GM23248 (cell line): ENCODE results near the gene ABCG4. TPM values are rescaled to one million over a fixed set of nuclear protein-coding genes. Genes with fewer than 3 reads are reported as not detected.

Experiments used
- DNase-seq: peaks from one replicate; pipeline ENCODE4 v3.0.0-alpha.2; 2015
- H2AFZ ChIP-seq: fragments of 200-600 bp; sonication (generic); 2 replicates; pipeline ENCODE4 v1.6.1; 2016; ENCODE audit warnings: antibody characterized with exemption
- H3F3A ChIP-seq: fragments of 200-600 bp; sonication (generic); 2 replicates; pipeline ENCODE4 v1.6.1; 2016; ENCODE audit warnings: mild to moderate bottlenecking, antibody characterized with exemption, mixed run types; ENCODE audit not compliant: insufficient read depth
- H3K27ac ChIP-seq: fragments of 200-600 bp; sonication (generic); 2 replicates; pipeline ENCODE4 v1.5.1; 2016; ENCODE audit warnings: mild to moderate bottlenecking
- H3K27me3 ChIP-seq: fragments of 200-600 bp; sonication (generic); replicated peaks from 2 replicates; pipeline ENCODE4 v1.6.1; 2016; ENCODE audit warnings: mild to moderate bottlenecking; ENCODE audit not compliant: insufficient read depth
- H3K36me3 ChIP-seq: fragments of 200-600 bp; sonication (generic); 2 replicates; pipeline ENCODE4 v1.6.1; 2016; ENCODE audit warnings: low read depth, mild to moderate bottlenecking
- H3K4me1 ChIP-seq: fragments of 200-600 bp; sonication (generic); 2 replicates; pipeline ENCODE4 v1.6.1; 2016; ENCODE audit warnings: mild to moderate bottlenecking; ENCODE audit not compliant: insufficient read depth
- H3K4me2 ChIP-seq: fragments of 200-600 bp; sonication (generic); one replicate; pipeline ENCODE4 v1.6.1; 2016; ENCODE audit warnings: mild to moderate bottlenecking; ENCODE audit not compliant: unreplicated experiment
- H3K4me3 ChIP-seq: fragments of 200-600 bp; sonication (generic); 2 replicates; pipeline ENCODE4 v1.5.1; 2016; ENCODE audit warnings: mild to moderate bottlenecking
- H3K79me2 ChIP-seq: fragments of 200-600 bp; sonication (generic); 2 replicates; pipeline ENCODE4 v1.6.1; 2016; ENCODE audit warnings: mild to moderate bottlenecking; ENCODE audit not compliant: insufficient read depth
- H3K9ac ChIP-seq: fragments of 200-600 bp; sonication (generic); 2 replicates; pipeline ENCODE4 v1.6.1; 2016; ENCODE audit warnings: mild to moderate bottlenecking
- H3K9me2 ChIP-seq: fragments of 200-600 bp; sonication (generic); 2 replicates; pipeline ENCODE4 v1.6.1; 2016; ENCODE audit warnings: mixed run types, mild to moderate bottlenecking, moderate library complexity; ENCODE audit not compliant: insufficient read depth
- H3K9me3 ChIP-seq: fragments of 200-600 bp; sonication (generic); one replicate; pipeline ENCODE4 v1.6.1; 2017; ENCODE audit warnings: low read depth
- H4K20me1 ChIP-seq: fragments of 200-600 bp; sonication (generic); 2 replicates; pipeline ENCODE4 v1.6.0; 2016; ENCODE audit not compliant: insufficient read depth
- EZH2 ChIP-seq: fragments of 200-600 bp; sonication (generic); IDR thresholded peaks from 2 replicates; pipeline ENCODE4 v1.6.1; 2018; ENCODE audit warnings: antibody characterized with exemption, mild to moderate bottlenecking; ENCODE audit not compliant: insufficient read depth, poor library complexity, severe bottlenecking
- EZH2phosphoT487 ChIP-seq: fragments of 200-600 bp; sonication (generic); IDR thresholded peaks from 2 replicates; pipeline ENCODE4 v1.6.1; 2018; ENCODE audit warnings: antibody characterized with exemption, moderate library complexity, mild to moderate bottlenecking, low read depth; ENCODE audit not compliant: insufficient read depth
- WGBS, 2 experiments: methylation state at CpG; one replicate each; pipeline ENCODE4 v1.1.6; 2015 to 2017; ENCODE audit warnings: low lambda C conversion rate in 2 of 2, low coverage in 1 of 2; ENCODE audit errors: missing lambda C conversion rate in 2 of 2; 5-methylcytosine and 5-hydroxymethylcytosine counted together
- in situ Hi-C: fragments of 300-500 bp; cut with MboI; formaldehyde crosslinking; loops from 2 replicates; pipeline ENCODE4 v1.15.0; 2020
- polyA plus RNA-seq: library from polyadenylated mRNA; unstranded; fragments of >200 nt; fragmentation: Nextera tagmentation; extraction: Ambion mirVana; gene quantifications from 2 replicates; pipeline ENCODE4 v1.2.1, GENCODE V29; 2016
- total RNA-seq: library from RNA; depleted of rRNA; stranded (reverse); fragments of >200 nt; shearing (Covaris generic); gene quantifications from 2 replicates; pipeline ENCODE4 v1.2.3, GENCODE V29; 2014

ABCG4 gene
- total and polyA plus RNA-seq, 2 experiments from 2014 or later: 0.06 TPM; not detected in 1

- Histone ChIP-seq H2AFZ (peak within 1 kb of the TSS; percentile 91), H4K20me1 (no peaks in the 10 kb centered on the region), H3K9me3 (no peaks in the 10 kb centered on the region), H3K4me3 (peak within 1 kb of the TSS; percentile 96), H3K79me2 (peaks cover 41% of the 10 kb centered on the region), H3K4me2 (peak within 1 kb of the TSS; percentile 99), H3K27ac (peak within 1 kb of the TSS; percentile 57), H3K9me2 (no peaks in the 10 kb centered on the region), H3K27me3 (no peaks in the 10 kb centered on the region), H3K4me1 (peaks cover 7% of the 10 kb centered on the region), H3K9ac (peak within 1 kb of the TSS; percentile 84), H3K36me3 (0 out of 2 replicates have a peak, but pooled peaks cover 6% of the 10 kb centered on the region), H3F3A (peaks cover 11% of the 10 kb centered on the region)
- in situ Hi-C loops: no loop called here
- WGBS, 2 experiments: 1 to 2% methylated on average over 43 to 54 of the region's 54 CpGs
- TF ChIP-seq EZH2phosphoT487 (no peak), EZH2 (no peak)
- DNase-seq: peak; percentile 100
Observed at GRCh38 chr11:119121008-119121810, 27.6 kb upstream of the ABCG4 start, which contains the start of gene HINFP. TSS of gene HINFP (plus strand) at chr11:119121580. CDS start at chr11:119126945, 5,365 bp downstream.

GRCh38 chr11:119121811-119122124 is 27.1 kb upstream of the ABCG4 start:
- Histone ChIP-seq H3K4me1 (peaks cover 7% of the 10 kb centered on the region), H3K79me2 (peaks cover 41% of the 10 kb centered on the region), H3K27ac (peak overlapping the region; percentile 57), H4K20me1 (no peaks in the 10 kb centered on the region), H3K36me3 (0 out of 2 replicates have a peak, but pooled peaks cover 6% of the 10 kb centered on the region), H3K4me2 (peak overlapping the region; percentile 99), H2AFZ (peak overlapping the region; percentile 84), H3K9me3 (no peaks in the 10 kb centered on the region), H3K4me3 (peak overlapping the region; percentile 96), H3K27me3 (no peaks in the 10 kb centered on the region), H3K9me2 (no peaks in the 10 kb centered on the region), H3K9ac (peak overlapping the region; percentile 84), H3F3A (peaks cover 11% of the 10 kb centered on the region)
- TF ChIP-seq EZH2 (no peak), EZH2phosphoT487 (no peak)
- in situ Hi-C loops: no loop called here
- DNase-seq: peak; percentile 9
- 0 to 1% methylated on average over 14 to 20 of the region's 20 CpGs for WGBS, 2 experiments

DNA sequence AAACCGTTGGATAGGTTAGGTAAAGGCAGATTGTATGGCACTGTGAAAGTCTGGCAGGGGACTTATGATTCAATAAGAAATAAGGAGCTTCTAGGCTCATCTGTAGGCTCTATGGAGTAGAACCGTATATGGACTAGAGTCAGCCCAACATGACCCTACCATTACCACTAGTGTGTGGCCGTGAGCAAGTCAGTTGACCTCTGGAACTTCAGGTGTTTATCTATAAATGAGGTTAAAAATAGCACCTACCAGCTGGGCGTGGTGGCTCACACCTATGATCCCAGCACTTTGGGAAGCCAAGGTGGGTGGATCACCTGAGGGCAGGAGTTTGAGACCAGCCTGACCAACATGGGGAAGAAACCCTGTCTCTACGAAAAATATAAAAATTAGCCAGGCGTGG is 23.0 kb upstream of the ABCG4 start:
- Histone ChIP-seq H3K4me3 (no peak overlapping the region), H3K9me3 (no peaks in the 10 kb centered on the region), H3K36me3 (peaks cover 13% of the 10 kb centered on the region; the same call in 1 of the 2 replicates), H3K27me3 (no peaks in the 10 kb centered on the region), H2AFZ (no peak overlapping the region), H3K4me1 (peaks cover 7% of the 10 kb centered on the region), H3K79me2 (peaks cover 41% of the 10 kb centered on the region), H4K20me1 (no peaks in the 10 kb centered on the region), H3F3A (no peaks in the 10 kb centered on the region; the same call in 1 of the 2 replicates), H3K9me2 (no peaks in the 10 kb centered on the region), H3K27ac (no peak overlapping the region), H3K9ac (no peak overlapping the region), H3K4me2 (no peak overlapping the region)
- in situ Hi-C loops: no loop called here
- no peak for TF ChIP-seq EZH2
- no peak for TF ChIP-seq EZH2phosphoT487
- DNase-seq: no peak
- 94 to 97% methylated on average over 6 of the region's 6 CpGs for WGBS, 2 experiments

DNA sequence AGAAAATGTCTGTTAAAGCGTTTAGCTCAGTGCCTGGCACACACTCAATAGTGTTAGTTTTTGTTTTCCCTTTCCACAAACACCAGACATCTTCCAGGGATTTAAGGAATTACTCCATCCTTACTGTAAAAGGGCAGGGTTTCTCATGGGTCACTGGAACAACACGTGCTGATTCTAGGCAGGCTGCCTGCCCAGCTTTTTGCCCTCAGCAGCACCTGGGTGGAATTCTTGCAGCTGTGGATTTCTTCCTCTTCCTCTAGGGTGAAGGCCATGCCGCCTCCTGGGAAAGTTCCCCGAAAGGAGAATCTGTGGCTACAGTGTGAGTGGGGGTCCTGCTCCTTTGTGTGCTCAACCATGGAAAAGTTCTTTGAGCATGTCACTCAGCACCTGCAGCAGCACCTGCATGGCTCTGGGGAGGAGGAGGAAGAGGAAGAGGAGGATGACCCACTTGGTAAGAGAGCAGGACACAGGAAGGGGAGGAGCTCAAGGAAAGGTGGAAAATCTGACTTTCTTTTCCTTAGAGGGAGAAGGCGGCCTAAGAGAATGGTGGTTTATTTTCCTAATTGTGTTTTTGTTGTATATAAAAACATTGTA is 22.1 kb upstream of the ABCG4 start:
- no peak overlapping the region for H3K27ac ChIP-seq

More for the DNA sequence above, 22.1 kb upstream of the ABCG4 start:
- H3K4me2 ChIP-seq: no peak overlapping the region
- no peaks in the 10 kb centered on the region; the same call in 1 of the 2 replicates for H3F3A ChIP-seq
- no peak overlapping the region for H3K9ac ChIP-seq
- H2AFZ ChIP-seq: no peak overlapping the region
- H3K27me3 ChIP-seq: no peaks in the 10 kb centered on the region
- H3K4me1 ChIP-seq: peaks cover 7% of the 10 kb centered on the region
- no peak for DNase-seq
- H3K36me3 ChIP-seq: peaks cover 13% of the 10 kb centered on the region; the same call in 1 of the 2 replicates
- 60 to 62% methylated on average over 5 of the region's 5 CpGs for WGBS, 2 experiments
- peaks cover 37% of the 10 kb centered on the region for H3K79me2 ChIP-seq
- in situ Hi-C loops: no loop called here
- TF ChIP-seq EZH2 (no peak), EZH2phosphoT487 (no peak)
- no peaks in the 10 kb centered on the region for H3K9me3 ChIP-seq
- H4K20me1 ChIP-seq: no peaks in the 10 kb centered on the region
- no peaks in the 10 kb centered on the region for H3K9me2 ChIP-seq
- H3K4me3 ChIP-seq: no peak overlapping the region
